K562 (cell line): Measurements from ENCODE around the gene SPTSSA. TPM values are rescaled to one million over a fixed set of nuclear protein-coding genes. Genes with fewer than 3 reads are reported as not detected.

Experiments
- ATAC-seq: fragments of 200-7000 bp; cut with Tn5 transposase; 3 replicates; pipeline ENCODE4 v1.9.1; 2020; ENCODE audit warnings: moderate library complexity
- BruUV-seq: library from RNA; stranded (reverse); fragments of 400-500 nt; replicated peaks from 2 replicates; lab custom pipeline; 2021; lab: Mats Ljungman, UMichigan
- CTCF ChIA-PET: fragments of 300-600 bp; formaldehyde crosslinking; extraction: SDS; loops from one replicate; lab custom pipeline; 2021; ENCODE audit warnings: low intra/inter-chr PET ratio; lab: Yijun Ruan, JAX
- POLR2A ChIA-PET: fragments of 300-600, 350-650 bp; sonication (Branson Sonifier 250); formaldehyde crosslinking; extraction: SDS; loops from one replicate; lab custom pipeline; 2021; ENCODE audit warnings: antibody characterized with exemption, inconsistent platforms; lab: Yijun Ruan, JAX
- DNase-seq, 4 experiments: peaks; one replicate each; pipeline versions ENCODE4 v3.0.0 to v3.0.0-alpha.2; 2011 to 2018; ENCODE audit warnings: low spot score in 3 of 4, mixed read lengths in 3 of 4; ENCODE audit errors: extremely low read depth in 1 of 4
- FAIRE-seq: peaks from 2 replicates; lab custom pipeline; 2011; peaks lifted over from hg19 to GRCh38; lab: Jason Lieb, UNC
- H2AFZ ChIP-seq: 2 replicates; pipeline ENCODE4 v1.6.0; 2011; ENCODE audit warnings: low read depth, low read length, control low read depth, inconsistent platforms
- H3K27ac ChIP-seq: fragments of 200-600 bp; 3 replicates; pipeline ENCODE4 v1.8.0; 2011; ENCODE audit warnings: low read depth, mild to moderate bottlenecking, control low read depth, inconsistent platforms, low read length, moderate library complexity, mixed read lengths; ENCODE audit errors: extremely low read depth
- H3K27me3 ChIP-seq, 2 experiments: fragments of 300-600 bp in 1 of 2; 2 replicates in 1 of 2; 3 replicates in 1 of 2; pipeline versions ENCODE4 v1.6.0 to v1.8.0; 2011; ENCODE audit warnings: inconsistent platforms in 2 of 2, low read length in 2 of 2, mild to moderate bottlenecking in 1 of 2, mixed read lengths in 1 of 2, moderate library complexity in 1 of 2; ENCODE audit not compliant: control insufficient read depth in 2 of 2, insufficient read depth in 2 of 2
- H3K36me3 ChIP-seq: fragments of 300-600 bp; 3 replicates; pipeline ENCODE4 v1.8.0; 2011; ENCODE audit warnings: mild to moderate bottlenecking, low read length, inconsistent platforms; ENCODE audit not compliant: control insufficient read depth, insufficient read depth
- H3K4me1 ChIP-seq, 2 experiments: fragments of 200-600 bp in 1 of 2; replicated peaks in 1 of 2; 2 replicates in 1 of 2; 3 replicates in 1 of 2; pipeline versions ENCODE4 v1.5.1 to v1.8.0; 2011; ENCODE audit warnings: inconsistent platforms in 2 of 2, low read length in 2 of 2, mild to moderate bottlenecking in 1 of 2, mixed read lengths in 1 of 2, moderate library complexity in 1 of 2; ENCODE audit not compliant: control insufficient read depth in 2 of 2, insufficient read depth in 2 of 2
- H3K4me2 ChIP-seq: 2 replicates; pipeline ENCODE4 v1.6.1; 2011; ENCODE audit warnings: low read length, control low read depth, inconsistent platforms, mixed read lengths; ENCODE audit not compliant: insufficient read depth
- H3K4me3 ChIP-seq: fragments of 200-600 bp; sonication (generic), shearing (Covaris generic); 2 replicates; pipeline ENCODE4 v1.5.1; 2016; ENCODE audit warnings: control low read depth, inconsistent platforms
- H3K79me2 ChIP-seq: fragments of 200-600 bp; 3 replicates; pipeline ENCODE4 v1.8.0; 2011; ENCODE audit warnings: low read length, inconsistent platforms; ENCODE audit not compliant: control insufficient read depth, insufficient read depth
- H3K9ac ChIP-seq, 2 experiments: 2 replicates each; pipeline versions ENCODE4 v1.6.0 to v1.6.1; 2011; ENCODE audit warnings: low read depth in 2 of 2, low read length in 2 of 2, control low read depth in 1 of 2, inconsistent platforms in 1 of 2, mild to moderate bottlenecking in 1 of 2, mixed read lengths in 1 of 2; ENCODE audit not compliant: insufficient read depth in 1 of 2
- H3K9me1 ChIP-seq: one replicate; pipeline ENCODE4 v1.6.0; 2011; ENCODE audit warnings: inconsistent platforms, mild to moderate bottlenecking, low read length, moderate library complexity; ENCODE audit not compliant: control insufficient read depth, insufficient read depth
- H3K9me3 ChIP-seq: replicated peaks from 2 replicates; pipeline ENCODE4 v1.5.1; 2011; ENCODE audit warnings: low read depth, low read length, inconsistent platforms; ENCODE audit not compliant: control insufficient read depth, insufficient read depth
- H4K20me1 ChIP-seq: replicated peaks from 2 replicates; pipeline ENCODE4 v1.6.1; 2011; ENCODE audit warnings: low read length, inconsistent platforms, mixed read lengths; ENCODE audit not compliant: control insufficient read depth, insufficient read depth
- BRD9 ChIP-seq: fragments of 450-650 bp; IDR thresholded peaks from 2 replicates; pipeline ENCODE4 v1.6.1; 2018; ENCODE audit warnings: low read depth; ENCODE audit not compliant: partially characterized antibody
- CBX2 ChIP-seq: fragments of 200-600 bp; sonication (generic); IDR thresholded peaks from one replicate; pipeline ENCODE4 v1.6.1; 2012; ENCODE audit warnings: mild to moderate bottlenecking, low read length, inconsistent platforms; ENCODE audit not compliant: insufficient read depth, poor library complexity, severe bottlenecking
- ELF1 ChIP-seq: fragments of 200-800 bp; sonication (Bioruptor generic); IDR thresholded peaks from 2 replicates; pipeline ENCODE4 v1.6.1; 2016; ENCODE audit warnings: missing genetic modification characterization, missing compliant biosample characterization
- HOMEZ ChIP-seq: fragments of 250-450 bp; sonication (Bioruptor Pico); IDR thresholded peaks from 2 replicates; pipeline ENCODE4 v1.4.0; 2020; ENCODE audit warnings: mild to moderate bottlenecking, moderate library complexity
- MAZ ChIP-seq, 2 experiments: fragments of 450-650 bp in 1 of 2; sonication (generic) in 1 of 2; formaldehyde crosslinking; IDR thresholded peaks in 1 of 2; conservative IDR thresholded peaks in 1 of 2; 2 replicates each; pipeline versions ENCODE4 v1.4.0 to v1.5.0; 2020; ENCODE audit warnings: mild to moderate bottlenecking in 1 of 2, missing genetic modification reagents in 1 of 2
- NCOR1 ChIP-seq: fragments of 450-650 bp; IDR thresholded peaks from 2 replicates; pipeline ENCODE4 v1.6.1; 2016; ENCODE audit warnings: mild to moderate bottlenecking, moderate library complexity
- NR2F6 ChIP-seq: fragments of 450-650 bp; formaldehyde crosslinking; IDR thresholded peaks from 2 replicates; pipeline ENCODE4 v1.4.0; 2020; ENCODE audit warnings: mild to moderate bottlenecking
- POLR2A ChIP-seq: fragments of 450-650 bp; conservative IDR thresholded peaks from 2 replicates; pipeline ENCODE4 v1.6.1; 2016
- PPARD ChIP-seq: fragments of 250-450 bp; sonication (Bioruptor Pico); IDR thresholded peaks from 2 replicates; pipeline ENCODE4 v1.8.0; 2022; ENCODE audit warnings: inconsistent platforms, mild to moderate bottlenecking, moderate library complexity
- PRPF4 ChIP-seq: fragments of 200-400 bp; formaldehyde crosslinking; IDR thresholded peaks from one replicate; pipeline ENCODE4 v1.6.1; 2017; ENCODE audit warnings: low read length, low read depth, mild to moderate bottlenecking; ENCODE audit not compliant: insufficient read depth, poor library complexity, severe bottlenecking
- SPI1 ChIP-seq: IDR thresholded peaks from 2 replicates; pipeline ENCODE4 v1.6.1; 2011; ENCODE audit warnings: low read depth, low read length, control low read depth, borderline replicate concordance
- UBTF ChIP-seq, 2 experiments: IDR thresholded peaks; 2 replicates each; pipeline ENCODE4 v1.6.1; 2012; ENCODE audit warnings: improper control_type of control experiment in 2 of 2, low read depth in 2 of 2, low read length in 2 of 2, borderline replicate concordance in 1 of 2
- ZBED1 ChIP-seq: IDR thresholded peaks from 2 replicates; pipeline ENCODE4 v1.6.1; 2014
- ZFX ChIP-seq: sonication (generic); formaldehyde crosslinking; IDR thresholded peaks from 2 replicates; pipeline ENCODE4 v1.8.0; 2022; ENCODE audit warnings: mild to moderate bottlenecking, missing genetic modification reagents, moderate library complexity
- ZNF57 ChIP-seq: fragments of 450-650 bp; formaldehyde crosslinking; IDR thresholded peaks from 2 replicates; pipeline ENCODE4 v1.4.0; 2020; ENCODE audit warnings: mild to moderate bottlenecking, moderate library complexity
- ZNF77 ChIP-seq: fragments of 250-450 bp; sonication (Bioruptor Pico); IDR thresholded peaks from 2 replicates; pipeline ENCODE4 v1.5.0; 2020
- WGBS: fragments of 100-300 bp; shearing (Covaris generic); methylation state at CpG from one replicate; pipeline ENCODE4 v1.1.6; 2016; ENCODE audit warnings: low coverage, mixed read lengths; ENCODE audit not compliant: insufficient coverage; ENCODE audit errors: missing lambda C conversion rate; 5-methylcytosine and 5-hydroxymethylcytosine counted together
- in situ Hi-C: fragments of 300-500 bp; cut with MboI; formaldehyde crosslinking; loops from 4 replicates; pipeline ENCODE4 v1.15.0; 2018; ENCODE audit warnings: inconsistent platforms, mixed read lengths
- intact Hi-C: fragments of 100-400 bp; cut with micrococcal nuclease; formaldehyde crosslinking; loops from 2 replicates; pipeline ENCODE4 v1.14.2; 2022
- polyA plus RNA-seq, 8 experiments: library from polyadenylated mRNA; depleted of rRNA in 4 of 8; stranded (reverse) in 5 of 8; unstranded in 3 of 8; fragments of >200 nt; fragmentation: Nextera tagmentation in 2 of 8; fragmentation: Illumina TruSeq in 1 of 8; extraction: Ambion mirVana in 2 of 8; extraction: Trizol in 1 of 8; gene quantifications; 2 replicates each; pipeline versions ENCODE4 v1.2.1 to v1.2.3, GENCODE V29; 2011 to 2014; ENCODE audit warnings: inconsistent platforms in 1 of 8, missing spikeins in 1 of 8
- total RNA-seq, 7 experiments: library from RNA; depleted of rRNA in 6 of 7; stranded (reverse); fragments of >200 nt in 6 of 7; fragmentation: Illumina TruSeq in 2 of 7; extraction: Trizol in 2 of 7; gene quantifications; 2 replicates each; pipeline versions ENCODE4 v1.2.1 to v1.2.3, GENCODE V29; 2011 to 2021; ENCODE audit warnings: low replicate concordance in 1 of 7

Gene SPTSSA
- total and polyA plus RNA-seq, 9 of the 15 experiments (the other 6 are each of a cell fraction or from before 2014, with no cell fraction given) = 6.8 to 35.7 (median 22.0) TPM

GRCh38 chr14:34472706-34473279, 10.8 kb upstream of the SPTSSA start:
- 30% methylated on average over 6 of the region's 6 CpGs for WGBS
- Histone ChIP-seq H3K4me3 (no peak overlapping the region), H3K9me1 (no peaks in the 10 kb centered on the region), H3K4me2 (no peak overlapping the region; the same call in 1 of the 2 replicates), H3K9me3 (no peaks in the 10 kb centered on the region), H3K79me2 (no peaks in the 10 kb centered on the region), H3K4me1 (peaks cover 4% of the 10 kb centered on the region in 2 experiments; a peak in 4 of 5 replicates), H3K27me3 (no peaks in the 10 kb centered on the region), H4K20me1 (no peaks in the 10 kb centered on the region), H2AFZ (no peak overlapping the region), H3K9ac (no peak overlapping the region), H3K27ac (no peak overlapping the region), H3K36me3 (no peaks in the 10 kb centered on the region)
- TF ChIP-seq NCOR1 = no peak
- TF ChIP-seq PRPF4 = no peak
- TF ChIP-seq CBX2 = no peak
- no peak for TF ChIP-seq ZFX (CRISPR knock-in tag)
- TF ChIP-seq NR2F6 (CRISPR knock-in tag) = no peak
- no peak for TF ChIP-seq ZNF77 (CRISPR knock-in tag)
- no peak for TF ChIP-seq PPARD (CRISPR knock-in tag)
- TF ChIP-seq HOMEZ = no peak
- no peak for TF ChIP-seq ZBED1
- TF ChIP-seq BRD9 = no peak
- TF ChIP-seq ZNF57 (CRISPR knock-in tag) = no peak
- TF ChIP-seq MAZ (CRISPR knock-in tag; conservative IDR thresholded peaks at IDR 0.05 in 1 of 2, IDR thresholded peaks at IDR 0.05 in 1 of 2) = no peak
- no peak for TF ChIP-seq SPI1
- TF ChIP-seq POLR2A = no peak
- TF ChIP-seq ELF1 (tag) = no peak
- no peak for TF ChIP-seq UBTF (IDR thresholded peaks at IDR 0.05; ENCODE audit: borderline replicate concordance in 1 of 2, low read depth in 2 of 2, low read length in 2 of 2)
- ChIA-PET CTCF (no interaction called here), POLR2A (interaction anchor here (0.6 to 1.0 kb wide), 2 partner anchors 12 to 29 kb away, joined by 4 read pairs; no protein-coding TSS in a partner anchor)
- no peak for DNase-seq
- no peak for ATAC-seq
- BruUV-seq = no TSS peak
- no peak for FAIRE-seq
- intact Hi-C loops (no loop called here), in situ Hi-C loops (no loop called here)
